Neural cell (in vitro differentiated cells): ENCODE data around the gene POU6F2. TPM values are rescaled to one million over a fixed set of nuclear protein-coding genes. Genes with fewer than 3 reads are reported as not detected.
A peak's percentile ranks its signal among the peaks of the same experiment; 100 is the strongest.

ENCODE experiments used
- H2AFZ ChIP-seq: fragments of 200-600, 300-800 bp; sonication (generic), shearing (Covaris generic); 2 replicates; pipeline ENCODE4 v1.6.0; 2014; ENCODE audit warnings: low read depth, mild to moderate bottlenecking, antibody characterized with exemption, low read length, moderate library complexity
- H3F3A ChIP-seq: fragments of 200-600 bp; shearing (Covaris generic); 2 replicates; pipeline ENCODE4 v1.6.1; 2016; ENCODE audit warnings: mild to moderate bottlenecking, moderate library complexity, mixed read lengths, antibody characterized with exemption, low read length; ENCODE audit not compliant: insufficient read depth, poor library complexity, severe bottlenecking
- H3K27ac ChIP-seq: fragments of 200-600, 300-800 bp; sonication (generic), shearing (Covaris generic); 2 replicates; pipeline ENCODE4 v1.5.1; 2014; ENCODE audit warnings: mild to moderate bottlenecking, low read length, moderate library complexity
- H3K27me3 ChIP-seq: fragments of 300-800, 200-600 bp; sonication (generic), shearing (Covaris generic); 2 replicates; pipeline ENCODE4 v1.6.0; 2014; ENCODE audit warnings: mild to moderate bottlenecking, low read depth, low read length, moderate library complexity; ENCODE audit not compliant: insufficient read depth
- H3K36me3 ChIP-seq: fragments of 300-800, 200-600 bp; sonication (generic), shearing (Covaris generic); 2 replicates; pipeline ENCODE4 v1.5.1; 2014; ENCODE audit warnings: mild to moderate bottlenecking, antibody characterized with exemption, low read length, moderate library complexity; ENCODE audit not compliant: insufficient read depth
- H3K4me2 ChIP-seq: fragments of 300-800, 200-600 bp; sonication (generic), shearing (Covaris generic); 2 replicates; pipeline ENCODE4 v1.6.0; 2014; ENCODE audit warnings: mild to moderate bottlenecking, low read length
- H3K4me3 ChIP-seq: fragments of 300-800, 200-600 bp; sonication (generic), shearing (Covaris generic); 2 replicates; pipeline ENCODE4 v1.5.1; 2014; ENCODE audit warnings: mild to moderate bottlenecking, low read length, moderate library complexity
- H3K79me2 ChIP-seq: fragments of 200-600 bp; shearing (Covaris generic); replicated peaks from 2 replicates; pipeline ENCODE4 v1.6.0; 2014; ENCODE audit warnings: mild to moderate bottlenecking, low read length, moderate library complexity; ENCODE audit not compliant: insufficient read depth
- H3K9ac ChIP-seq: fragments of 300-800, 200-600 bp; sonication (generic), shearing (Covaris generic); 2 replicates; pipeline ENCODE4 v1.6.1; 2016; ENCODE audit warnings: mild to moderate bottlenecking, low read length, mixed read lengths
- H3K9me2 ChIP-seq: fragments of 200-600 bp; shearing (Covaris generic); 2 replicates; pipeline ENCODE4 v1.6.1; 2016; ENCODE audit warnings: mild to moderate bottlenecking, low read length, mixed read lengths; ENCODE audit not compliant: insufficient read depth
- H3K9me3 ChIP-seq: fragments of 200-600, 300-800 bp; sonication (generic), shearing (Covaris generic); 2 replicates; pipeline ENCODE4 v1.6.1; 2016; ENCODE audit warnings: mild to moderate bottlenecking, mixed run types, low read length, moderate library complexity, mixed read lengths
- H4K20me1 ChIP-seq: fragments of 200-600 bp; shearing (Covaris generic); 2 replicates; pipeline ENCODE4 v1.6.1; 2016; ENCODE audit warnings: mild to moderate bottlenecking, mixed run types; ENCODE audit not compliant: insufficient read depth
- EP300 ChIP-seq: fragments of 450-650 bp; conservative IDR thresholded peaks from 2 replicates; pipeline ENCODE4 v1.6.1; 2014; ENCODE audit warnings: antibody characterized with exemption, mild to moderate bottlenecking, moderate library complexity; ENCODE audit not compliant: poor library complexity, severe bottlenecking
- EZH2 ChIP-seq: fragments of 200-600, 300-800 bp; shearing (Covaris generic), sonication (generic); IDR thresholded peaks from 2 replicates; pipeline ENCODE4 v1.6.1; 2014; ENCODE audit warnings: antibody characterized with exemption, low read length, borderline replicate concordance, mild to moderate bottlenecking; ENCODE audit not compliant: insufficient read depth, poor library complexity, severe bottlenecking
- MXI1 ChIP-seq: fragments of 450-650 bp; conservative IDR thresholded peaks from 2 replicates; pipeline ENCODE4 v1.6.1; 2014; ENCODE audit warnings: antibody characterized with exemption, mild to moderate bottlenecking; ENCODE audit not compliant: poor library complexity, severe bottlenecking
- POLR2AphosphoS5 ChIP-seq: IDR thresholded peaks from 2 replicates; pipeline ENCODE4 v1.6.1; 2012
- RAD21 ChIP-seq: fragments of 450-650 bp; conservative IDR thresholded peaks from 2 replicates; pipeline ENCODE4 v1.6.1; 2014; ENCODE audit warnings: antibody characterized with exemption, mild to moderate bottlenecking, moderate library complexity
- SMC3 ChIP-seq: fragments of 450-650 bp; conservative IDR thresholded peaks from 2 replicates; pipeline ENCODE4 v1.6.1; 2014; ENCODE audit warnings: antibody characterized with exemption, mild to moderate bottlenecking, moderate library complexity; ENCODE audit not compliant: poor library complexity
- TAF1 ChIP-seq: IDR thresholded peaks from 2 replicates; pipeline ENCODE4 v1.6.1; 2012; ENCODE audit warnings: low read depth
- polyA plus RNA-seq: library from polyadenylated mRNA; depleted of rRNA; stranded (reverse); fragments of >200 nt; gene quantifications from 2 replicates; pipeline ENCODE4 v1.2.3, GENCODE V29; 2014
- TF ChIP-seq, protein P1 (sequence below): IDR thresholded peaks from 2 replicates; pipeline ENCODE4 v1.6.1; 2012; ENCODE audit warnings: borderline replicate concordance
- TF ChIP-seq, protein P2 (sequence below): fragments of 450-650 bp; IDR thresholded peaks from 2 replicates; pipeline ENCODE4 v1.5.1; 2014; ENCODE audit warnings: antibody characterized with exemption, mild to moderate bottlenecking, moderate library complexity; ENCODE audit not compliant: poor library complexity, severe bottlenecking

Gene POU6F2
- polyA plus RNA-seq, 1 donor from 2014 or later, result 2.8 TPM

DNA sequence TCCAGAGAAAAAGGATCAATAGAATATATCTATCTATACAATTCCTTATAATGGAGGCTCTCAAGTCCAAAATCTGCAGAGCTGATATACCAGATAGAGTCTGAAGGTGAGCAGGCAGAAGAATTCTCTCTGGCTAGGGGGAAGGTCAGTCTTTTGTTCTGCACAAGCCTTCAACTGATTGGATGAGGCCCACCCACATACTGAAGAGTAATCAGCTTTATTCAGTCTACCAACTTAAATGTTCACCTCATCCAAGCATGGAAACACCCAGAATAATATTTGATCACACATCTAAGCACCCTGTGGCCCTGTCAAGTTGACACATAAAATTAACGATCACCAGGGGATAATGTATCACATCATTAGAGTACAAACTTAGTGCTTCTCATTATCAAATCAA is 394.7 kb downstream of the POU6F2 start:
- TF ChIP-seq EZH2, result no peak
- TF ChIP-seq POLR2AphosphoS5, result no peak
- no peak for TF ChIP-seq MXI1
- Histone ChIP-seq H3K27me3 (no peaks in the 10 kb centered on the region), H3K36me3 (no peaks in the 10 kb centered on the region), H3F3A (no peaks in the 10 kb centered on the region), H3K9ac (no peak overlapping the region), H3K27ac (no peak overlapping the region), H3K4me3 (no peak overlapping the region), H3K4me2 (no peak overlapping the region), H3K9me3 (no peaks in the 10 kb centered on the region), H3K9me2 (no peaks in the 10 kb centered on the region), H2AFZ (no peak overlapping the region), H4K20me1 (no peaks in the 10 kb centered on the region), H3K79me2 (no peaks in the 10 kb centered on the region)

DNA sequence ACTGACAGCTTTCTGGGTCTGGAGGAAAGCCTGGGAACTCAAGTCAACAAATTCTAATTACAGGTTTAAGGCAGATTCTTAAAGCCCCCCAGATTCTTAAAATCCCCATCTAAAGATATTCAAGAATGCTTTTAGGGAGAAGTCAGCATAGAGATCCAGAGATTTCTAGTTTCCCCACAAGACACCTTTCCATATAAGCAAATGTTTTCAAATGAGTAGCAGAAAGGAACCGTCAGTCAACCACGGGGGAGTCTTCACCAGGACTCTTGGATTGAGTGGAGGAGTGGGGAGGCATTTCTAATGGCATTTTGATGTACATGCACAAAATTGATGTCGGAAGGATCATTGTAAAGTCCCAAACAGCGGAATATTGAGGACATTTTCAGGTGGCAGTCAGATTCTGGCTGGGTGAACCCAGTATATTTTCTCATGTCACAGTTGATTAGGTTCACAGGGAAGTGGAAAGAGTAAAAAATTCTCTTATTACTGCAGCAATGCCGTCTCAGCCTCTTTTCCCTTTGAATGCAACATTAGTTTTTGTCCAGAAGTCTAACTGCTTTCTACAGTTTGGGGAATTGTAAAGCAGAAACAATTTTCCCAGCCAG is 396.8 kb downstream of the POU6F2 start:
- H2AFZ ChIP-seq, result no peak overlapping the region
- no peak overlapping the region for H3K9ac ChIP-seq
- H3K4me2 ChIP-seq, result peak overlapping the region; percentile 11
- H3K9me3 ChIP-seq, result no peaks in the 10 kb centered on the region
- no peaks in the 10 kb centered on the region for H3K27me3 ChIP-seq
- H3F3A ChIP-seq, result no peaks in the 10 kb centered on the region
- H3K27ac ChIP-seq, result no peak overlapping the region
- H3K9me2 ChIP-seq, result no peaks in the 10 kb centered on the region
- TF ChIP-seq, protein P1, sequence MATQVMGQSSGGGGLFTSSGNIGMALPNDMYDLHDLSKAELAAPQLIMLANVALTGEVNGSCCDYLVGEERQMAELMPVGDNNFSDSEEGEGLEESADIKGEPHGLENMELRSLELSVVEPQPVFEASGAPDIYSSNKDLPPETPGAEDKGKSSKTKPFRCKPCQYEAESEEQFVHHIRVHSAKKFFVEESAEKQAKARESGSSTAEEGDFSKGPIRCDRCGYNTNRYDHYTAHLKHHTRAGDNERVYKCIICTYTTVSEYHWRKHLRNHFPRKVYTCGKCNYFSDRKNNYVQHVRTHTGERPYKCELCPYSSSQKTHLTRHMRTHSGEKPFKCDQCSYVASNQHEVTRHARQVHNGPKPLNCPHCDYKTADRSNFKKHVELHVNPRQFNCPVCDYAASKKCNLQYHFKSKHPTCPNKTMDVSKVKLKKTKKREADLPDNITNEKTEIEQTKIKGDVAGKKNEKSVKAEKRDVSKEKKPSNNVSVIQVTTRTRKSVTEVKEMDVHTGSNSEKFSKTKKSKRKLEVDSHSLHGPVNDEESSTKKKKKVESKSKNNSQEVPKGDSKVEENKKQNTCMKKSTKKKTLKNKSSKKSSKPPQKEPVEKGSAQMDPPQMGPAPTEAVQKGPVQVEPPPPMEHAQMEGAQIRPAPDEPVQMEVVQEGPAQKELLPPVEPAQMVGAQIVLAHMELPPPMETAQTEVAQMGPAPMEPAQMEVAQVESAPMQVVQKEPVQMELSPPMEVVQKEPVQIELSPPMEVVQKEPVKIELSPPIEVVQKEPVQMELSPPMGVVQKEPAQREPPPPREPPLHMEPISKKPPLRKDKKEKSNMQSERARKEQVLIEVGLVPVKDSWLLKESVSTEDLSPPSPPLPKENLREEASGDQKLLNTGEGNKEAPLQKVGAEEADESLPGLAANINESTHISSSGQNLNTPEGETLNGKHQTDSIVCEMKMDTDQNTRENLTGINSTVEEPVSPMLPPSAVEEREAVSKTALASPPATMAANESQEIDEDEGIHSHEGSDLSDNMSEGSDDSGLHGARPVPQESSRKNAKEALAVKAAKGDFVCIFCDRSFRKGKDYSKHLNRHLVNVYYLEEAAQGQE, result no peak
- no peak for TF ChIP-seq RAD21
- no peak for TF ChIP-seq SMC3
- TF ChIP-seq MXI1, result no peak
- TF ChIP-seq, protein P2, sequence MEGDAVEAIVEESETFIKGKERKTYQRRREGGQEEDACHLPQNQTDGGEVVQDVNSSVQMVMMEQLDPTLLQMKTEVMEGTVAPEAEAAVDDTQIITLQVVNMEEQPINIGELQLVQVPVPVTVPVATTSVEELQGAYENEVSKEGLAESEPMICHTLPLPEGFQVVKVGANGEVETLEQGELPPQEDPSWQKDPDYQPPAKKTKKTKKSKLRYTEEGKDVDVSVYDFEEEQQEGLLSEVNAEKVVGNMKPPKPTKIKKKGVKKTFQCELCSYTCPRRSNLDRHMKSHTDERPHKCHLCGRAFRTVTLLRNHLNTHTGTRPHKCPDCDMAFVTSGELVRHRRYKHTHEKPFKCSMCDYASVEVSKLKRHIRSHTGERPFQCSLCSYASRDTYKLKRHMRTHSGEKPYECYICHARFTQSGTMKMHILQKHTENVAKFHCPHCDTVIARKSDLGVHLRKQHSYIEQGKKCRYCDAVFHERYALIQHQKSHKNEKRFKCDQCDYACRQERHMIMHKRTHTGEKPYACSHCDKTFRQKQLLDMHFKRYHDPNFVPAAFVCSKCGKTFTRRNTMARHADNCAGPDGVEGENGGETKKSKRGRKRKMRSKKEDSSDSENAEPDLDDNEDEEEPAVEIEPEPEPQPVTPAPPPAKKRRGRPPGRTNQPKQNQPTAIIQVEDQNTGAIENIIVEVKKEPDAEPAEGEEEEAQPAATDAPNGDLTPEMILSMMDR, result no peak
- TF ChIP-seq TAF1, result no peak
- no peak for TF ChIP-seq EZH2
- TF ChIP-seq POLR2AphosphoS5, result no peak
- no peak for TF ChIP-seq EP300
- no peaks in the 10 kb centered on the region for H4K20me1 ChIP-seq
- no peaks in the 10 kb centered on the region for H3K79me2 ChIP-seq
- no peaks in the 10 kb centered on the region for H3K36me3 ChIP-seq
- peak overlapping the region; percentile 30 for H3K4me3 ChIP-seq
